Liver (tissue), 3 donors: ENCODE results near the gene ZFP57.

ENCODE experiments used
- CTCF ChIP-seq: fragments of 150-350 bp; IDR thresholded peaks from 2 replicates; pipeline ENCODE4 v1.5.1; 2017; ENCODE audit warnings: improper control_type of control experiment, low read depth, low read length; ENCODE audit not compliant: missing input control
- TAF1 ChIP-seq: conservative IDR thresholded peaks from 2 replicates; pipeline ENCODE4 v1.6.1; 2016; ENCODE audit warnings: antibody characterized with exemption, mild to moderate bottlenecking
- donor health status: healthy.
- donor health status: healthy.

- TF ChIP-seq TAF1, result no peak
- no peak for TF ChIP-seq CTCF
These were observed 45.0 kb upstream of the ZFP57 start for GRCh38 chr6:29726001-29726400.
